Activated CD8-positive, alpha-beta memory T cell treated with anti-CD3 and anti-CD28 coated beads, Interleukin-2, amount 50 U/mL, for 48 hours (primary cell): Measurements from ENCODE around the gene PCARE.
A peak's percentile ranks its signal among the peaks of the same experiment; 100 is the strongest.

ENCODE experiments used
- DNase-seq: peaks from one replicate; pipeline ENCODE4 v3.0.0-alpha.2; 2020

PCARE gene

DNA sequence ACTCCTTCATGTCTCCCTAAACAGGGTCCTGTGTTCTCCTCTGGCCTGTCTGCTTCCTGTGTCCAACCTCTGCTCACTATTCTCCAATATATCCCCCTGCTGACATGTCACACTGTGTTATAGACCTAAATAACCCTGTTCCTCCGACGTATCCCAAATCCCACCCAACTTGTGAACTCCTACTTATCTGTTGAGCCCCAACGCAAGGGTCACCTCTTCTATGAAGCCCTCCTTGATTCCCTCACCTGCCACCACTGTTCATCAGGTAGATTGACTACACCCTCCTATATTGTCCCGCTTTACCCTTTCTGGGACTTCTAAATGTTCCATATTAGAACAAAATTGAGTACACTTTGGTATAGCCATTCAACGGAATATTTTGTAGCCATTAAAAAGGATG is 42.1 kb downstream of the PCARE start:
- DNase-seq: no peak

DNA sequence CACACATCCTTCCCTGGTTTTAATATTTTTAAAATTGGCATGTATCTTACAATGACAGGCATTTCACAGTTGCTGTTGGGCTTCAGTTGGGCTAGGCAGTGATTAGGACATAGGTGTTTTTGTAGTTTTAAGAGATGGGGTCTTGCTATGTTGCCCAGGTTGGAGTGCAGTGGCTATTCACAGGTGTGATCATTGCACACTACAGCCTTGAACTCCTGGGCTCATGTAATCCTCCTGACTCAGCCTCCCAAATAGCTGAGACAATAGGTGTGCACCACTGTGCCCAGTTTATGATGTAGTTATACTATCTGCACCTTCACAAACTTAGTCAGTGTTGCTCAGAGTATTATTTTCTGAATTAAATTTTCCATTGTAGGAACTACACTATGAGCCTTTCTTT is 43.3 kb downstream of the PCARE start:
- DNase-seq: no peak

DNA sequence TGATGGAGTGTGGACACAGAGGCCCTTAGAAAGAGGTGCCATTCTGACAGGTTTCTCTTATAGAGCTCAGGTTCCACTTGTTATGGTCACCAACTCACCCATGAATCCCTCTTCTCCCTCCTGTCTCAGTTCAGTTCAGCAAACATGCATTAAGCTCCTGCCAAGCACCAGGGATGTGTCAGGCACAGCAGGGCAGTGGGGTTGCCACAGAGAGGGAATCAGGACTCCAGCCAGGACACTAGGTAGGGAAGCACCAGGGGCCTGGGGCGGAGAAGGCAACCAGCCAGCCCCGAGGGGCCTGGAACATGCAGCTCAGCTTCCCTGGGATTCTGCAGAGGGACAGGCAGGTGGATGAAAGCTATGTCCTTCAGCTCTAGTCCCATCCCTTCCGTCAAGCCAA is 48.6 kb downstream of the PCARE start:
- DNase-seq: no peak

DNA sequence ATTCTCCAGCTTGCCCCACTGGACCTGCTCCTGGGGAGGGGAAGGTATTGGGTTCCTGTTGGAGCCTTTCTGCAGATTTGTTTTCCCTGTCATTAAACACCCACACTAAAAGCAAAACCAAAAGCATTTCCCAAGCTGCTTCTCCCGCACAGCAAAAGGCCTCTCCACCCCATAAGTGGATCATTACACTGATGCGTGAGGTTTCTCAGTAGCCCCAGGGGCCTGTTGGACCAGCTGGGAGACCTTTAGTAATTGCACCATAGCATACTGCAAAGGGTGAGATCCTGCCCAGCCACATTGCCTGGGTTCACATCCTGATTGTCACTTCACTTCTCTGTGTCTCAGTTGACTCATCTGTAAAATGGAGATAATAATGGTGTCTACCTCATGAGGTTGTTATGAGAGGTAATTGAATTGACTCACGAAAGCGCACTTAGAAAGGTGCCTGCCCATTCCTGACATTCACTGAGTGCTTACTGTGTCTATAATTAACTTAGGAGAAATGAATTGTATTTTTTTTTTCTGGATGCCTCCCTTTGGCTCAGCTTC is 49.4 kb downstream of the PCARE start:
- no peak for DNase-seq

DNA sequence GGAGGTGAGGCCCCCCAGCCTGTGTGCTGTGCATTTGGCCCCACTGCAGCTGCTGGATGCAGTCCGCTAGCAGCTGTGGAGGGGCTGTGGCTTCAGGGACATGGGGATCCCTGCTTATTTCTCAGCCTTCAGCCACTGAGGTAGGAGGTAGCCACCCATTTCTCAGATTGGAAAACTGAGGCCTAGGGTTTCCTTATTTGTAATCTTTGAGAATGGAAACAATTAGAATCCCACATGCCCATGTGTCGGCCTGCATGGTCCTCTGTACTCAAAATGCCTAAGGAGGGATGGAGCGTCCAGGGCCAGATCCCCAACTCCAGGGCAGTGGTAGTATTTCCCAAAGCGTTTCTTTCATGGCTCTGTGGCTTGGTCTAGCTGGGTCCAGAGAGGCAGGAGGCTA is 51.1 kb downstream of the PCARE start:
- DNase-seq: no peak

DNA sequence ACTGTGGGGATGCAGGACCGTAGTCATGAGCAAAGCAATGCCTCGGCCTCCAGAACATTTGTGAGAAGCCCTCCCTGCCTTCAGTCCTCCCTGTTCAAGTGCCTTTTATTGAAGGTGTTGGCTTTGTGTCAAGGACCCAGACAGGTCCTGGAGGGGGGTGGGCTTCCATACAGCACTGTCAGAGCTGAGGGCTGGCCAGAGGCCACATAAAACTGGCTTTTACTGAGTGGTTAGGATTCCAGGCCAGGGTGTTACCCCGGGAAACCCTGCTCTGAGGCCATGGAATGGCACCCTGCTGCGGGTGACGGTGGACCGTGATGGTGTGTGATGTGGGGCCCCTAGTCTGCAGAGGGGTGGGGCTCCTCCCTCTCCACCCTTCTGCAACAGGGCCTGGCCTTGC is 51.6 kb downstream of the PCARE start:
- no peak for DNase-seq

DNA sequence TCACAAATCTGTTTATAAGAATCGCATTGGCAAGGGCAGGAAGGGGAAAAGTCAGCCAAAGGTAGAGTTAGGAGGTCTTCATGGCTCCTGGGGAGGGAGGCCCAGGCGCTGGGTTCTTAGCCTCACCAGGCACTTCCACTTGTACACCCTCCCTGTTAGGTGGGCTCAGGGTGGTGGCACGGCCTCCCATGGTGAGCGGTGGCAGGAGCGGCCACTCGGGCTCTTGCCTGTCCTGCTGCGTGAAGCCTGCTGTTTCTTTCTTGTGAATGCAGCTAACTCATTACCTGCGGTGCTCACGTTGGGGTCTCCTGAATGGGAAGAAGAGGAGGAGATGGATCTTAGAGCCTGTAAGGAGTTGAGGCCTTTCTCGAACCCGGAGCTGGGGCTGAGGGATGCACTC is 52.4 kb downstream of the PCARE start:
- DNase-seq: no peak

DNA sequence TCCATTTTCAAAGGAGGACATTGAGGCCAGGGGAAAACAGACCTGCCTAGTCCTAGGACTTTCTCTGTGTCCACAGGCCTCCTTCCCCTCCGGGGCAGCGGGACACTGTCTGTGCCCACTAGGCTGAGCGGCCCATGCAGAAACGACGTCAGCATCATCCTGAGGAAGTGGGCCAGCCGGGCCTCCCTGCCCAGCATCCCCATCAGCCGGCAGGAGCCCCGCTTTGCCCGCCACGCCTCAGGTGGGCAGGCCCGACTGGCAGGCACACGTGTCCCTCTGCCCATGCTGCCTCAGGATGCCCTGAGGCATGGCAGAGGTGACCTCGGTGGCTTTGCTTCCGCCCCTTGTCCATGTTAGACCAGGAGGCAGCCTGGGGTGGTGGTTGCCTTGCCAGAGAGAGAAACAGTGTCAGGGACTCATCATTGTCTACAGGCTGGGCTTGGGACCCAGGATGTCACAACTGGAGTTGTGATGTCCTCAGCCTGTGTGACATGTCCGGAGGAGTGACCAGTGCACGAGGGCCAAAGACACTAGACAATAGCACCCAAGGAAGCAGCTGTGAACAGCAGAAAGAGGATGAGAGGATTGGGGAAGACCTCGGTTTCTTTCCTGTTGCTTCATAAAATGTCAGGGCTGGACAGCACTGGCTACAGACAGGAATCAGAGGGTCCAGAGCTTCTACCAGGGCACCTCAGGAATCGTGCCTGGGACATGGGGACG is 56.4 kb downstream of the PCARE start:
- no peak for DNase-seq

DNA sequence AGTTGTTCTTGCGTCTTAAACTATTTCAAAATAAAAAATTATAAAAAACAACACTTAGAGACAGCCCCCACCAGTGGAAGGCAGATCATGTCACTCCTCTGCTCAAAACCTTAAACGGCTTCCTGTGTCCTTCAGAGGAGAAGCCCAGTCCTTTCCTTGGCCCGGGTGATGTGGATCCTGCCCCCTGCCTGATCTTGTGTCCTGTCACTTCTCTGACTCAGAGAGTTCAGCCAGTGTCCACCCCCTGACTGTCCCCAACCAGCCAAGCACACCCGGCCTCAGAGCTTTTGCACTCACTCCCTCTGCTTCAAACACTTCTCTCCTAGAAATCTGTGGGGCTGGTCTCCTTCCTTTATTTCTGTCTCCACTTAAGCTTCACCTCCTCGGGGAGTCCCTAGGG is 57.8 kb downstream of the PCARE start:
- DNase-seq: no peak

DNA sequence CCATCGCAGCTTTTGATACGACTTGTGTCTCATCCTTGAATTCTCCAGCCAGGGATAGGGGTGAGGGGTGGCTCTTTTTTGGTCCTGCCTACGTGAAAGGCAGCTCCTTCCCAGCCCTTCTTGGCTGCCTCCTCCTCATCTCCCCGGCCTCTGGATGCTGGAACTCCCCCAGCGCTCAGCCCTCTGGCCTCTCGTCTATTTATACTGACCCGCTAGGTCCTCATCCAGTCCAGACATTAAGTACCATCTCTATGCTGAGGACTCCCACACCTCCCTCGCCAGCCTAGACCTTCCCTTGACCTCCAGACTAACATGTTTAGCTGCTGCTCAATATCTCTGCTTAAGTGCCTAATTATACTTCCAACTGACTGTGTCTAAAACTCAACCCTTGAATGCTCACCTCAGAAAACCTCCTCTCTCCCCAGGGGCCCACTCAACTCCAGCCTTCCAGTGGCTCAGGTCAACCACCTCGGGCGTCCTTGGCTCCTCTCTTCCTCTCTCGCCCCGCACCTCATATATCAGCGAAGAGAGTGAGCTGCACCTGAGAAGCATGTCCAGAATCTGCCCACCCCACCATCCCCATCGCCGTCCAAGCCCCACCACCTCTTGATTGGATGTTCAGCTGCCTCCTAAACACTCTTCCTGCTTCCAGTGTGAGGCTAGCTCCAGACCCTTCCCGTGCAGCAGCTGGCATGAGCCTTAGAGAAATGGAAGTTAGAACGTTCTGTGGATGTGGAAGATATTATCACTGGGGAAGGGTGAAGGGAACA is 58.4 kb downstream of the PCARE start:
- no peak for DNase-seq

DNA sequence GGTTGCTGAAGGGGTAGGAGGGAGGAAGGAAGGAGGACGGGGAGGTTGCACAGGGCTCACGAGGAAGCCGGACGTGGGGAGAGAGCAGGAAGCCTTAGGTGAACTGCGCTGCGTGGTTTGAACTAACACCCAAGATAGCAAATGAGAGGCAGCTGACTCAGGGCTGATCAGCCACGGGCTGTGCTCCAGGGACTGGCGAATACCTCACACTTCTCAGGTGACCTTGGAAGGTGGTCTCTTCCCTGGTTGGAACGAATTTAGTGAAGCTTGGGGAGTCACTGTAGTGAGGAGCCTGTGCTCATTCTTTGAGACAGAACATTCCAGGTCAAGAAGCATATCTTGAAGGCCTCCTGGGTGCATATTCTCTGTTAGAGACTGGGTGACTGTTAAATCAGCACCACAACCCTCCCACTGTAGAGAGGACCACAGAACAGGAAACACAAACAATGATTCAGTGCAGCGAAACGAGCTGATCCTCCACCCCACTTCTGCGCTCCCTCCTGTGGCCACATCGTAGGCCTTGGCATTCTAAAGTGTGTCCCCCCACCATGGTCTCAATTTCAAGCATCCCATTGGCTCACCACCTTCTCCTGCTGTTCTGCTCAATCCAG is 59.4 kb downstream of the PCARE start:
- peak; percentile 83 for DNase-seq

DNA sequence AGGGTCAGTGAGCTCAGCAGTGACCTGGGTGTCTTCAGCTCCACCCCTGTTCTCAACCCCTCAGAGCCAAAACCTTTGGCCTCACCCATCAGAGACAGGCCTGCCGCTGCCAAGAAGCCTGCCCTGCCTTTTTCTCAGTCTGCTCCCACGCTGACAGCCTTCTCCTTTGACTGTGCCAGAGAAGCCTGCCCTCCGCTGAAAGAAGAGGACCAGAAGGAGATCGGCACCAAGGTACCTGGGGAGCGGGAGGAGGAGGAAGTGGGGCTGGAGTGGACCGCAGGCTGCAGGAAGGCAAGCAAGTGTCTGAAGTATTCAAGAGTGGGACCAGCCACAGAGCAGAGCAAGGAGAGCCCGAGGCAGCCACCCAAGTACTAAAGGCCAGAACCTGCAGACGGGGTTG is 60.0 kb downstream of the PCARE start:
- DNase-seq: peak; percentile 73

DNA sequence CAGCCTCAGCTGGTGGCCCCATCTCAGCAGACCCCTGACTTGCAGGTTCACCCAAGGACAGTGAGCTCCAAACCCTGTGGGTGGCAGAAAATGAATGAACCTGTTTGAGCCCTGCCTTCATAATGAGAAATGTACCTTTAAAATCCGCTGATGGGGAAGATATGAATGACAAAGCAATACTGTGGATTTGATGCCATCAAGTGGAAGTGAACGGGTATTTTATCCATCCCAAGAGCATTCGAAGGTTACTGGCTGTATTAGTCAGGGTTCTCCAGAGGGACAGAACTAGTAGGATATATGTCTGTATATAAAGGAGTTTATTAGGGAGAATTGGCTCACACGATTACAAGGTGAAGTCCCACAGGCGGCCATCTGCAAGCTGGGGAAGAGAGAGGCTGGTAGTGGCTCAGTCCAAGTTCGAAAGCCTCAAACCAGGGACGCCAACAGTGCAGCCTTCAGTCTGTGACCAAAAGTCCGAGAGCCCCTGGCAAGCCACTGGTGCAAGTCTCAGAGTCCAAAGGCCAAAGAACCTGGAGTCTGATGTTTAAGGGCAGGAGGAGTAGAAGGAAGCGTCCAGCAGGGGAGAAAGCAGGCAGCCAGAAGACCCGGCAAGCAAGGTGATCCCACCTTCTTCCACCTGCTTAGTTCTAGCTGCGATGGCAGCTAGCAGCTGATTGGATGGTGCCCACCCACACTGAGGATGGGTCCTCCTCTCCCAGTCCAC is 61.1 kb downstream of the PCARE start:
- DNase-seq: no peak

DNA sequence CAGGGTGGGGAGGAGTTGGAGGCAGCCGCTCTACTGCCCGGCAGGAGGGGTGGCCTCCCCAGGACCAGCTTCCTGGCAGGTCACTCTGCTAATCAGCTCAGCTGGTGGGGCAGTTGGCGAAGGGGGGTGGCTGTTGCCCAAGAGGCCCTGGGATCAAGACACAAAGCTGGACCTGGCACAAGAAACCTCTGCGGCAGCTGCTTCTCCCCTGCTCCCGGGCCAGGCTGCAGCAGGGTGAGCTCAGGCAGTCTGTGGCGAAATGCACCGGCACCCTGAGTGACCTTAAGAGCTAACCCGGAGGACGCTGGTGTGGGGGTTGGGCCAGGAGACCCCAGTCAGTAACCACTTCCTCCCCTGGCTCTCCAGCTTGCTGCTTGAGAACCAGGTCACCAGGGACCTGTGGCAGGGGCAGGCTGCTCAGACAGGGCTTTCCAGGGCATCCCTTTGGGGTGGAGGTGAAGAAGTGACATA is 62.1 kb downstream of the PCARE start:
- peak; percentile 59 for DNase-seq
